Smooth muscle cell (in vitro differentiated cells): ENCODE results near the gene INTS14. TPM values are rescaled to one million over a fixed set of nuclear protein-coding genes. Genes with fewer than 3 reads are reported as not detected.

ENCODE experiments used
- DNase-seq: peaks from one replicate; lab custom pipeline; 2025; ENCODE audit not compliant: unreplicated experiment; lab: John Stamatoyannopoulos, UW
- H2AFZ ChIP-seq: fragments of 200-600 bp; sonication (generic); 2 replicates; pipeline ENCODE4 v1.6.0; 2016; ENCODE audit warnings: antibody characterized with exemption, low read depth, mild to moderate bottlenecking
- H3F3A ChIP-seq: fragments of 200-600 bp; sonication (generic); 2 replicates; pipeline ENCODE4 v1.6.0; 2017; ENCODE audit warnings: antibody characterized with exemption, low read depth
- H3K27ac ChIP-seq: fragments of 200-600 bp; sonication (generic); 2 replicates; pipeline ENCODE4 v1.5.1; 2016; ENCODE audit warnings: low read depth, mild to moderate bottlenecking
- H3K27me3 ChIP-seq: fragments of 200-600 bp; sonication (generic); 2 replicates; pipeline ENCODE4 v1.6.1; 2016; ENCODE audit warnings: low read depth, mild to moderate bottlenecking
- H3K36me3 ChIP-seq: fragments of 200-600 bp; sonication (generic); 2 replicates; pipeline ENCODE4 v1.5.1; 2016; ENCODE audit warnings: low read depth
- H3K4me1 ChIP-seq: fragments of 200-600 bp; sonication (generic); 2 replicates; pipeline ENCODE4 v1.5.1; 2016; ENCODE audit warnings: low read depth
- H3K4me2 ChIP-seq: fragments of 200-600 bp; sonication (generic); 2 replicates; pipeline ENCODE4 v1.6.0; 2016; ENCODE audit warnings: mild to moderate bottlenecking
- H3K4me3 ChIP-seq: fragments of 200-600 bp; sonication (generic); 2 replicates; pipeline ENCODE4 v1.5.1; 2016; ENCODE audit warnings: mild to moderate bottlenecking
- H3K79me2 ChIP-seq: fragments of 200-600 bp; sonication (generic); 2 replicates; pipeline ENCODE4 v1.6.0; 2016; ENCODE audit warnings: low read depth, mild to moderate bottlenecking
- H3K9ac ChIP-seq: fragments of 200-600 bp; sonication (generic); 2 replicates; pipeline ENCODE4 v1.6.0; 2016; ENCODE audit warnings: low read depth
- H3K9me3 ChIP-seq: fragments of 200-600 bp; sonication (generic); replicated peaks from 2 replicates; pipeline ENCODE4 v1.5.1; 2016; ENCODE audit warnings: low read depth
- H4K20me1 ChIP-seq: fragments of 200-600 bp; sonication (generic); 2 replicates; pipeline ENCODE4 v1.6.0; 2016; ENCODE audit warnings: low read depth
- CTCF ChIP-seq: fragments of 200-600 bp; sonication (generic); IDR thresholded peaks from 2 replicates; pipeline ENCODE4 v1.5.1; 2017; ENCODE audit warnings: borderline replicate concordance, mild to moderate bottlenecking, antibody characterized with exemption; ENCODE audit not compliant: insufficient read depth, poor library complexity, severe bottlenecking
- WGBS: methylation state at CpG from one replicate; pipeline ENCODE4 v1.1.7; 2016; ENCODE audit warnings: low lambda C conversion rate; 5-methylcytosine and 5-hydroxymethylcytosine counted together
- polyA plus RNA-seq: library from polyadenylated mRNA; unstranded; fragments of >200 nt; fragmentation: Nextera tagmentation; extraction: Ambion mirVana; gene quantifications from 2 replicates; pipeline ENCODE4 v1.2.1, GENCODE V29; 2016
- total RNA-seq: library from RNA; depleted of rRNA; stranded (reverse); fragments of >200 nt; gene quantifications from 2 replicates; pipeline ENCODE4 v1.2.3, GENCODE V29; 2014

The INTS14 gene
- total and polyA plus RNA-seq, 2 experiments from 2014 or later: 18.3 to 22.5 TPM

DNA sequence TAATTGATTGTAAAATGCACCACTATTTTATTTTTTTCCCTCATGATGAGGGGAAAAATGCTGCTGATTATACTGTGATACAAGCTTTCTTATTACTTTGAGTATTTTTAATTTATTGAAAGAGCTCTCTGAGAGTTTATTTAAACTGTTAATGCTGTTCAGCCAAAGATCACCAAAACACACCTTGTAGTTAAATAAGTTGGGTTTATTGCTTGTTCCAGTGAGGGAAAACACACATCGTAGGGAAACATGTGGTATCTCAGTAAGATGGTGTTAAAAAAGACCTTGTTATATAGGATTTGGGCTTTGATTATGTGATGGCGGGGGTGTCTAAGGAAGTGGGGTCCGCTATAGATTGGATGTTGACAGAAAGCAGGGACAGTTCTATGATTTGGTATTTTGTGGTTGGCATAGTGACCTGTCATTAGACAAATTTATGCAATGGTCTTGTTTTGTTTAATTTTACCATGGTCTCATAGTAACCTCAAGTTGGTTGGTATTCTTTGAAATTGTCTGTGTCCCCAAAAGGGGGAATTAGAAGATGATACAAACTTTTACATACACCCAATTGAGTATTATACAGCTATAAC is 69.6 kb downstream of the INTS14 start:
- WGBS: 93% methylated on average over 3 of the region's 3 CpGs
- no peaks in the 10 kb centered on the region for H3K4me1 ChIP-seq
- H3F3A ChIP-seq: no peaks in the 10 kb centered on the region
- peaks cover 80% of the 10 kb centered on the region for H4K20me1 ChIP-seq
- H3K9me3 ChIP-seq: no peaks in the 10 kb centered on the region
- H3K27me3 ChIP-seq: no peaks in the 10 kb centered on the region
- H2AFZ ChIP-seq: no peak overlapping the region
- no peak overlapping the region for H3K4me3 ChIP-seq
- H3K9ac ChIP-seq: no peak overlapping the region
- no peak for TF ChIP-seq CTCF
- H3K27ac ChIP-seq: no peak overlapping the region
- no peak overlapping the region for H3K4me2 ChIP-seq
- no peak for DNase-seq
- no peaks in the 10 kb centered on the region for H3K36me3 ChIP-seq
- H3K79me2 ChIP-seq: peaks cover 90% of the 10 kb centered on the region

GRCh38 chr15:65540314-65540713 is 70.6 kb downstream of the INTS14 start:
- Histone ChIP-seq H3K79me2 (peaks cover 93% of the 10 kb centered on the region), H3K9ac (no peak overlapping the region), H3K4me2 (no peak overlapping the region), H3K27me3 (no peaks in the 10 kb centered on the region), H3K4me3 (no peak overlapping the region), H2AFZ (no peak overlapping the region), H3K9me3 (no peaks in the 10 kb centered on the region), H3K36me3 (no peaks in the 10 kb centered on the region), H3K27ac (no peak overlapping the region), H3K4me1 (no peaks in the 10 kb centered on the region), H4K20me1 (peaks cover 81% of the 10 kb centered on the region), H3F3A (no peaks in the 10 kb centered on the region)
- no peak for TF ChIP-seq CTCF
- 100% methylated on average over 1 of the region's 1 CpG for WGBS
- DNase-seq: no peak

- 89% methylated on average over 4 of the region's 4 CpGs for WGBS
- Histone ChIP-seq H3K4me1 (peaks cover 19% of the 10 kb centered on the region), H3K79me2 (peaks cover 88% of the 10 kb centered on the region), H3K4me3 (no peak overlapping the region), H3F3A (peaks cover 7% of the 10 kb centered on the region), H3K9me3 (no peaks in the 10 kb centered on the region), H3K27me3 (no peaks in the 10 kb centered on the region), H4K20me1 (peaks cover 83% of the 10 kb centered on the region), H3K9ac (no peak overlapping the region), H3K36me3 (no peaks in the 10 kb centered on the region), H2AFZ (no peak overlapping the region), H3K27ac (no peak overlapping the region), H3K4me2 (no peak overlapping the region)
- no peak for TF ChIP-seq CTCF
- no peak for DNase-seq
Measured at GRCh38 chr15:65535192-65535591, 75.7 kb downstream of the INTS14 start.

GRCh38 chr15:65533057-65533756 is 77.7 kb downstream of the INTS14 start:
- WGBS: 28% methylated on average over 5 of the region's 5 CpGs
- peaks cover 7% of the 10 kb centered on the region for H3F3A ChIP-seq
- H3K9me3 ChIP-seq: no peaks in the 10 kb centered on the region
- H3K79me2 ChIP-seq: peaks cover 70% of the 10 kb centered on the region
- H4K20me1 ChIP-seq: peaks cover 66% of the 10 kb centered on the region
- peak overlapping the region; percentile 12 for H3K4me3 ChIP-seq
- H3K4me1 ChIP-seq: peaks cover 19% of the 10 kb centered on the region
- H3K27ac ChIP-seq: peak overlapping the region; percentile 53
- no peak overlapping the region for H3K9ac ChIP-seq
- no peaks in the 10 kb centered on the region for H3K27me3 ChIP-seq
- TF ChIP-seq CTCF: no peak
- no peak for DNase-seq
- peak overlapping the region; percentile 63 for H3K4me2 ChIP-seq
- H2AFZ ChIP-seq: no peak overlapping the region
- no peaks in the 10 kb centered on the region for H3K36me3 ChIP-seq
